ENCODE data around the gene NHLRC4. TPM values are rescaled to one million over a fixed set of nuclear protein-coding genes. Genes with fewer than 3 reads are reported as not detected.

NHLRC4 gene
- polyA plus RNA-seq, 1 of the 3 experiments (the other 2 are of a cell fraction), result 0.69 TPM

- H3K27me3 ChIP-seq (ENCODE audit: insufficient read depth), result peaks cover 27% of the 10 kb centered on the region
- 76% methylated on average over 4 of the region's 22 CpGs for WGBS (ENCODE audit: low lambda C conversion rate)
- CTCF ChIA-PET, result interaction anchor here (0.8 to 1.5 kb wide), 5 partner anchors 12 to 66 kb away, joined by 3 read pairs; no protein-coding TSS in a partner anchor
- H3K9ac ChIP-seq, result no peak overlapping the region
- H3K79me2 ChIP-seq (ENCODE audit: insufficient read depth), result no peaks in the 10 kb centered on the region
- peaks cover 0 to 9% of the 10 kb centered on the region in 2 experiments; a peak in 1 of 4 replicates for H3K4me1 ChIP-seq (ENCODE audit: control insufficient read depth in 1 of 2, insufficient read depth in 2 of 2, low read depth in 1 of 2, low read length in 1 of 2)
- peaks cover 0 to 5% of the 10 kb centered on the region in 2 experiments for H3K36me3 ChIP-seq (replicated peaks in 1 of 2; ENCODE audit: control insufficient read depth in 1 of 2, insufficient read depth in 2 of 2, low read length in 1 of 2)
- no peaks in the 10 kb centered on the region for H4K20me1 ChIP-seq (ENCODE audit: insufficient read depth)
- TF ChIP-seq GABPA (IDR thresholded peaks at IDR 0.05; ENCODE audit: low read depth) (no peak), POLR2AphosphoS5 (IDR thresholded peaks at IDR 0.05; ENCODE audit: low read depth, low read length) (no peak), ELF1 (IDR thresholded peaks at IDR 0.05) (no peak)
- H3K4me3 ChIP-seq (ENCODE audit: low read depth in 2 of 2, low read length in 1 of 2), result no peak overlapping the region
- H3K9me2 ChIP-seq, result no peaks in the 10 kb centered on the region
- H3F3A ChIP-seq (replicated peaks; ENCODE audit: insufficient read depth), result peaks cover 2% of the 10 kb centered on the region
- H2AFZ ChIP-seq (ENCODE audit: low read depth), result no peak overlapping the region
- POLR2A ChIA-PET, result interaction anchor here (0.5 kb wide), 1 partner anchor 13 kb away, joined by 3 read pairs; no protein-coding TSS in a partner anchor
- no peaks in the 10 kb centered on the region for H3K9me3 ChIP-seq
- no peak overlapping the region for H3K4me2 ChIP-seq
- no peak for DNase-seq
- no peak overlapping the region for H3K27ac ChIP-seq (ENCODE audit: low read depth in 2 of 2, low read length in 1 of 2)
These were observed 8.3 kb upstream of the NHLRC4 start for GRCh38 chr16:558298-559020.

GRCh38 chr16:559021-559380, 7.8 kb upstream of the NHLRC4 start:
- H3K27ac ChIP-seq (ENCODE audit: low read depth in 2 of 2, low read length in 1 of 2), result no peak overlapping the region
- H3K9me3 ChIP-seq, result no peaks in the 10 kb centered on the region
- DNase-seq, result no peak
- no peak overlapping the region for H3K4me2 ChIP-seq
- ChIA-PET POLR2A (interaction anchor here (0.5 kb wide), 1 partner anchor 13 kb away, joined by 3 read pairs; no protein-coding TSS in a partner anchor), CTCF (interaction anchor here (1.0 to 1.5 kb wide), 3 partner anchors 12 to 51 kb away, joined by 3 read pairs; no protein-coding TSS in a partner anchor)
- TF ChIP-seq FOSL2 (IDR thresholded peaks at IDR 0.05; ENCODE audit: borderline replicate concordance, low read depth) (no peak), FOXJ3 (CRISPR knock-in tag; IDR thresholded peaks at IDR 0.05) (no peak), JUND (IDR thresholded peaks at IDR 0.05) (no peak), ELF1 (IDR thresholded peaks at IDR 0.05) (no peak), EZH2phosphoT487 (IDR thresholded peaks at IDR 0.05; ENCODE audit: borderline replicate concordance, low read depth) (no peak), EP300 (IDR thresholded peaks at IDR 0.05; ENCODE audit: borderline replicate concordance in 1 of 2, low read depth in 1 of 2, low read length in 1 of 2) (no peak), RAD21 (IDR thresholded peaks at IDR 0.05; ENCODE audit: low read length) (no peak)
- TF ChIP-seq, protein P1, sequence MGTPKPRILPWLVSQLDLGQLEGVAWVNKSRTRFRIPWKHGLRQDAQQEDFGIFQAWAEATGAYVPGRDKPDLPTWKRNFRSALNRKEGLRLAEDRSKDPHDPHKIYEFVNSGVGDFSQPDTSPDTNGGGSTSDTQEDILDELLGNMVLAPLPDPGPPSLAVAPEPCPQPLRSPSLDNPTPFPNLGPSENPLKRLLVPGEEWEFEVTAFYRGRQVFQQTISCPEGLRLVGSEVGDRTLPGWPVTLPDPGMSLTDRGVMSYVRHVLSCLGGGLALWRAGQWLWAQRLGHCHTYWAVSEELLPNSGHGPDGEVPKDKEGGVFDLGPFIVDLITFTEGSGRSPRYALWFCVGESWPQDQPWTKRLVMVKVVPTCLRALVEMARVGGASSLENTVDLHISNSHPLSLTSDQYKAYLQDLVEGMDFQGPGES (IDR thresholded peaks at IDR 0.05; ENCODE audit: low read depth, low read length), result no peak
- TF ChIP-seq, protein P2, sequence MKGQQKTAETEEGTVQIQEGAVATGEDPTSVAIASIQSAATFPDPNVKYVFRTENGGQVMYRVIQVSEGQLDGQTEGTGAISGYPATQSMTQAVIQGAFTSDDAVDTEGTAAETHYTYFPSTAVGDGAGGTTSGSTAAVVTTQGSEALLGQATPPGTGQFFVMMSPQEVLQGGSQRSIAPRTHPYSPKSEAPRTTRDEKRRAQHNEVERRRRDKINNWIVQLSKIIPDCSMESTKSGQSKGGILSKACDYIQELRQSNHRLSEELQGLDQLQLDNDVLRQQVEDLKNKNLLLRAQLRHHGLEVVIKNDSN (IDR thresholded peaks at IDR 0.05; ENCODE audit: borderline replicate concordance, low read depth), result no peak
- no peak overlapping the region for H3K9ac ChIP-seq
- H3F3A ChIP-seq (replicated peaks; ENCODE audit: insufficient read depth), result peaks cover 2% of the 10 kb centered on the region
- no peaks in the 10 kb centered on the region for H3K9me2 ChIP-seq
- no peaks in the 10 kb centered on the region for H3K79me2 ChIP-seq (ENCODE audit: insufficient read depth)
- no peak overlapping the region for H3K4me3 ChIP-seq (ENCODE audit: low read depth in 2 of 2, low read length in 1 of 2)
- WGBS (ENCODE audit: low lambda C conversion rate), result 60% methylated on average over 2 of the region's 15 CpGs
- no peak overlapping the region for H2AFZ ChIP-seq (ENCODE audit: low read depth)
- peaks cover 0 to 10% of the 10 kb centered on the region in 2 experiments; a peak in 1 of 4 replicates for H3K4me1 ChIP-seq (ENCODE audit: control insufficient read depth in 1 of 2, insufficient read depth in 2 of 2, low read depth in 1 of 2, low read length in 1 of 2)
- peaks cover 27% of the 10 kb centered on the region for H3K27me3 ChIP-seq (ENCODE audit: insufficient read depth)
- H4K20me1 ChIP-seq (ENCODE audit: insufficient read depth), result no peaks in the 10 kb centered on the region
- peaks cover 0 to under 1% of the 10 kb centered on the region in 2 experiments for H3K36me3 ChIP-seq (replicated peaks in 1 of 2; ENCODE audit: control insufficient read depth in 1 of 2, insufficient read depth in 2 of 2, low read length in 1 of 2)
